PC-3 (cell line): ENCODE results near the gene KRTAP5-3. TPM values are rescaled to one million over a fixed set of nuclear protein-coding genes. Genes with fewer than 3 reads are reported as not detected.
A peak's percentile ranks its signal among the peaks of the same experiment; 100 is the strongest.

Experiments
- ATAC-seq: fragments of 200-7000 bp; cut with Tn5 transposase; 2 replicates; pipeline ENCODE4 v1.9.1; 2020; ENCODE audit warnings: mild to moderate bottlenecking, moderate library complexity
- BruUV-seq: library from RNA; stranded (reverse); fragments of 400-500 nt; replicated peaks from 2 replicates; lab custom pipeline; 2021; lab: Mats Ljungman, UMichigan
- CTCF ChIA-PET: fragments of 300-600 bp; sonication (Branson Sonifier 250); formaldehyde crosslinking; loops from one replicate; lab custom pipeline; 2022; ENCODE audit warnings: antibody characterized with exemption; lab: Charles Lee
- POLR2A ChIA-PET: fragments of 300-600 bp; sonication (Branson Sonifier 250); formaldehyde crosslinking; loops from one replicate; lab custom pipeline; 2022; ENCODE audit warnings: antibody characterized with exemption; ENCODE audit not compliant: unreplicated experiment; lab: Charles Lee
- DNase-seq: peaks from one replicate; pipeline ENCODE4 v3.0.0-alpha.2; 2015
- H2AFZ ChIP-seq: fragments of 300-600 bp; sonication (generic); 2 replicates; pipeline ENCODE4 v1.6.0; 2016; ENCODE audit warnings: antibody characterized with exemption, low read length
- H3F3A ChIP-seq: fragments of 300-600 bp; sonication (generic); one replicate; pipeline ENCODE4 v1.6.0; 2017; ENCODE audit warnings: antibody characterized with exemption, low read length, control low read depth, mild to moderate bottlenecking; ENCODE audit not compliant: unreplicated experiment
- H3K27ac ChIP-seq: fragments of 300-600 bp; sonication (generic); 2 replicates; pipeline ENCODE4 v1.5.1; 2016; ENCODE audit warnings: mild to moderate bottlenecking, low read length
- H3K27me3 ChIP-seq: fragments of 300-600 bp; sonication (generic); 2 replicates; pipeline ENCODE4 v1.6.1; 2016; ENCODE audit warnings: low read length, mixed read lengths
- H3K36me3 ChIP-seq: fragments of 300-600 bp; sonication (generic); 2 replicates; pipeline ENCODE4 v1.6.1; 2016; ENCODE audit warnings: low read depth, mixed run types, low read length, mixed read lengths
- H3K4me1 ChIP-seq: fragments of 300-600 bp; sonication (generic); 2 replicates; pipeline ENCODE4 v1.5.1; 2016; ENCODE audit warnings: low read length; ENCODE audit not compliant: insufficient read depth
- H3K4me2 ChIP-seq: fragments of 300-600 bp; sonication (generic); 2 replicates; pipeline ENCODE4 v1.6.0; 2016; ENCODE audit warnings: low read length
- H3K4me3 ChIP-seq: fragments of 300-600 bp; sonication (generic); 2 replicates; pipeline ENCODE4 v1.5.1; 2016; ENCODE audit warnings: mild to moderate bottlenecking, low read length, mixed read lengths
- H3K79me2 ChIP-seq: fragments of 300-600 bp; sonication (generic); 2 replicates; pipeline ENCODE4 v1.6.1; 2017; ENCODE audit warnings: low read length, mixed read lengths
- H3K9ac ChIP-seq: fragments of 300-600 bp; sonication (generic); 2 replicates; pipeline ENCODE4 v1.6.0; 2016; ENCODE audit warnings: mild to moderate bottlenecking, low read length
- H3K9me2 ChIP-seq: fragments of 300-600 bp; sonication (generic); replicated peaks from 2 replicates; pipeline ENCODE4 v1.6.1; 2016; ENCODE audit warnings: mixed run types, low read length, mixed read lengths
- H3K9me3 ChIP-seq: fragments of 300-600 bp; sonication (generic); 2 replicates; pipeline ENCODE4 v1.6.1; 2016; ENCODE audit warnings: low read length, mixed read lengths
- H4K20me1 ChIP-seq: fragments of 300-600 bp; sonication (generic); 2 replicates; pipeline ENCODE4 v1.6.1; 2016; ENCODE audit warnings: low read length, mixed read lengths
- CTCF ChIP-seq: fragments of 300-600 bp; sonication (generic); conservative IDR thresholded peaks from 2 replicates; pipeline ENCODE4 v1.5.1; 2017; ENCODE audit warnings: antibody characterized with exemption, low read depth, mild to moderate bottlenecking, low read length
- EZH2 ChIP-seq: fragments of 300-600 bp; sonication (generic); IDR thresholded peaks from one replicate; pipeline ENCODE4 v1.6.1; 2017; ENCODE audit warnings: antibody characterized with exemption, mild to moderate bottlenecking, low read length; ENCODE audit not compliant: unreplicated experiment
- EZH2phosphoT487 ChIP-seq: fragments of 300-600 bp; sonication (generic); IDR thresholded peaks from 2 replicates; pipeline ENCODE4 v1.6.1; 2018; ENCODE audit warnings: mild to moderate bottlenecking, antibody characterized with exemption, low read length, borderline replicate concordance
- intact Hi-C: fragments of 100-400 bp; cut with micrococcal nuclease; formaldehyde crosslinking; loops from 2 replicates; pipeline ENCODE4 v1.9.0; 2023
- total RNA-seq: library from RNA; depleted of rRNA; stranded (reverse); fragments of >200 nt; gene quantifications from 2 replicates; pipeline ENCODE4 v1.2.3, GENCODE V29; 2014

The KRTAP5-3 gene
- total RNA-seq, 1 experiment from 2014 or later, result not detected

- H3K4me2 ChIP-seq, result peak overlapping the region; percentile 57; the same call in 1 of the 2 replicates
- no peaks in the 10 kb centered on the region for H3K9me3 ChIP-seq
- no peak overlapping the region; the same call in 1 of the 2 replicates for H3K4me3 ChIP-seq
- peaks cover 16% of the 10 kb centered on the region for H3K27me3 ChIP-seq
- ChIA-PET POLR2A (no interaction called here), CTCF (no interaction called here)
- intact Hi-C loops, result no loop called here
- BruUV-seq, result no TSS peak
- H4K20me1 ChIP-seq, result no peaks in the 10 kb centered on the region
- no peaks in the 10 kb centered on the region for H3K36me3 ChIP-seq
- no peaks in the 10 kb centered on the region for H3F3A ChIP-seq
- no peak overlapping the region for H2AFZ ChIP-seq
- no peak overlapping the region for H3K9ac ChIP-seq
- no peaks in the 10 kb centered on the region for H3K9me2 ChIP-seq
- ATAC-seq, result no peak
- H3K27ac ChIP-seq, result no peak overlapping the region
- H3K4me1 ChIP-seq, result peaks cover 8% of the 10 kb centered on the region
- H3K79me2 ChIP-seq, result no peaks in the 10 kb centered on the region
- DNase-seq, result no peak
- TF ChIP-seq CTCF (no peak), EZH2 (no peak), EZH2phosphoT487 (no peak)
These were observed 36.5 kb downstream of the KRTAP5-3 start for GRCh38 chr11:1571760-1572196.

GRCh38 chr11:1570896-1571759 lies 37.1 kb downstream of the KRTAP5-3 start:
- intact Hi-C loops, result no loop called here
- Histone ChIP-seq H3K9me3 (no peaks in the 10 kb centered on the region), H2AFZ (no peak overlapping the region), H3K79me2 (no peaks in the 10 kb centered on the region), H3K36me3 (no peaks in the 10 kb centered on the region), H4K20me1 (no peaks in the 10 kb centered on the region), H3F3A (no peaks in the 10 kb centered on the region), H3K9me2 (no peaks in the 10 kb centered on the region), H3K4me3 (peak overlapping the region; percentile 53), H3K27ac (no peak overlapping the region), H3K4me1 (peaks cover 8% of the 10 kb centered on the region), H3K4me2 (peak overlapping the region; percentile 57), H3K9ac (no peak overlapping the region), H3K27me3 (peaks cover 16% of the 10 kb centered on the region)
- DNase-seq (no peak), ATAC-seq (no peak)
- no peak for TF ChIP-seq CTCF
- no peak for TF ChIP-seq EZH2phosphoT487
- no peak for TF ChIP-seq EZH2
- ChIA-PET CTCF (no interaction called here), POLR2A (no interaction called here)
- BruUV-seq, result no TSS peak

- H4K20me1 ChIP-seq, result no peaks in the 10 kb centered on the region
- ATAC-seq (no peak), DNase-seq (no peak)
- H3K27me3 ChIP-seq, result peaks cover 16% of the 10 kb centered on the region
- H3K9me3 ChIP-seq, result no peaks in the 10 kb centered on the region
- H3K4me2 ChIP-seq, result no peak overlapping the region
- no peak overlapping the region for H3K9ac ChIP-seq
- no peaks in the 10 kb centered on the region for H3K79me2 ChIP-seq
- H2AFZ ChIP-seq, result no peak overlapping the region
- H3K4me1 ChIP-seq, result peaks cover 8% of the 10 kb centered on the region
- ChIA-PET CTCF (no interaction called here), POLR2A (no interaction called here)
- H3F3A ChIP-seq, result no peaks in the 10 kb centered on the region
- intact Hi-C loops, result no loop called here
- no peaks in the 10 kb centered on the region for H3K36me3 ChIP-seq
- no peaks in the 10 kb centered on the region for H3K9me2 ChIP-seq
- no peak for TF ChIP-seq EZH2
- no peak for TF ChIP-seq CTCF
- TF ChIP-seq EZH2phosphoT487, result no peak
- H3K27ac ChIP-seq, result no peak overlapping the region
- H3K4me3 ChIP-seq, result no peak overlapping the region
- BruUV-seq, result TSS peak; percentile 39
These were observed 37.8 kb downstream of the KRTAP5-3 start for GRCh38 chr11:1570531-1570895.
